C4-2B (cell line): Measurements from ENCODE around the gene C16orf86.

Experiments used
- ZFX ChIP-seq: fragments of 450-650 bp; IDR thresholded peaks from 2 replicates; pipeline ENCODE4 v1.6.1; 2017
- TF ChIP-seq, protein P1 (sequence below): fragments of 450-650 bp; conservative IDR thresholded peaks from 2 replicates; pipeline ENCODE4 v1.5.1; 2017; ENCODE audit warnings: mild to moderate bottlenecking

GRCh38 chr16:67683767-67684166 is 17.2 kb downstream of the C16orf86 start:
- TF ChIP-seq, protein P1, sequence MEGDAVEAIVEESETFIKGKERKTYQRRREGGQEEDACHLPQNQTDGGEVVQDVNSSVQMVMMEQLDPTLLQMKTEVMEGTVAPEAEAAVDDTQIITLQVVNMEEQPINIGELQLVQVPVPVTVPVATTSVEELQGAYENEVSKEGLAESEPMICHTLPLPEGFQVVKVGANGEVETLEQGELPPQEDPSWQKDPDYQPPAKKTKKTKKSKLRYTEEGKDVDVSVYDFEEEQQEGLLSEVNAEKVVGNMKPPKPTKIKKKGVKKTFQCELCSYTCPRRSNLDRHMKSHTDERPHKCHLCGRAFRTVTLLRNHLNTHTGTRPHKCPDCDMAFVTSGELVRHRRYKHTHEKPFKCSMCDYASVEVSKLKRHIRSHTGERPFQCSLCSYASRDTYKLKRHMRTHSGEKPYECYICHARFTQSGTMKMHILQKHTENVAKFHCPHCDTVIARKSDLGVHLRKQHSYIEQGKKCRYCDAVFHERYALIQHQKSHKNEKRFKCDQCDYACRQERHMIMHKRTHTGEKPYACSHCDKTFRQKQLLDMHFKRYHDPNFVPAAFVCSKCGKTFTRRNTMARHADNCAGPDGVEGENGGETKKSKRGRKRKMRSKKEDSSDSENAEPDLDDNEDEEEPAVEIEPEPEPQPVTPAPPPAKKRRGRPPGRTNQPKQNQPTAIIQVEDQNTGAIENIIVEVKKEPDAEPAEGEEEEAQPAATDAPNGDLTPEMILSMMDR: no peak
- no peak for TF ChIP-seq ZFX
